IPS DF 19.7 (cell line): Measurements from ENCODE around the gene ENDOG.
"Not testable (repeated sequence)": the region's sequence is repeated elsewhere in the genome, so short reads cannot be mapped to it uniquely, and the experiment has no call there.

ENCODE experiments used
- DNase-seq: peaks from one replicate; pipeline ENCODE4 v3.0.0-alpha.2; 2013; ENCODE audit warnings: low read depth, low spot score

Gene ENDOG

DNA sequence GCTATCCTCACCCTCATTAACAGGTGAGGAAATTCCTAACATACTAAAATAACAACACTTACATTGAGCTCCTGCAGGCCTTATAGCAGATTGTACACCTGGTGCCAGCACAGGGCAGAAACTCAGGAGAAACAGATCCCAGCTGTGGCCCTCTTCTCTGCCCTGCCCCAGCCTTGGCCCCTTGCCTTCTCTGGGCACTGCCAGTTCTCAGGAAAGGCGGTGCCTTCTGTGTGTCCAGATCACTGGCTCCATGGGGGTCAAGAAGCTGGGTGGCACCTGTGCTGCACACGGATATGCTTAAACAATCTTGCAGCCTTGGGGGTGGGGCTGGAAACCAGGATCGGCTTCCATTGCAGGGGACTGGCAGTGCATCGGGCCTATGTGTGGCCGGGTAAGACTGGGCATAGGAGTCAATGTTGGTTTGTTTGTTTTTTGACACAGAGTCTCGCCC, 44.1 kb downstream of the ENDOG start:
- DNase-seq, result no peak

DNA sequence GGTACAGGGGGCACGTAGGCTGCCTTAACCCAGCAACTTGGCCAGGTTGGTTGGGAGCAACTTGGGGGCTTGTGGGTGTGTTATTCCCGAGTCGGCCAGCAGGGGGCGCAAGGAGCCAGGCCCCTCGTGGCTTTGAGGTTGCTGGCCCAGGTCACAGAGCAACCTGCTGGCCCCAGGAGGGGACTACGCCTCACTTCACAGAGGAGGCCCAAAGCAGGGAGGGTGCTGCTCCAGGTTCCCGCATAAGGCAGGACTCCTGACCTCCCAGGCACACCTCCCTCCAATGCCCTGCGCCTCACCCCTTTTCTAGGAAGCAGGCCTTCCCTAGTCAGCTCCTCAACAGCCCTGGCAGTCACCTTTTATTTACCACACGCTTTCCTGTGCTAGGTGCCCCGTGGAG, 45.3 kb downstream of the ENDOG start:
- peak; percentile 75 for DNase-seq

DNA sequence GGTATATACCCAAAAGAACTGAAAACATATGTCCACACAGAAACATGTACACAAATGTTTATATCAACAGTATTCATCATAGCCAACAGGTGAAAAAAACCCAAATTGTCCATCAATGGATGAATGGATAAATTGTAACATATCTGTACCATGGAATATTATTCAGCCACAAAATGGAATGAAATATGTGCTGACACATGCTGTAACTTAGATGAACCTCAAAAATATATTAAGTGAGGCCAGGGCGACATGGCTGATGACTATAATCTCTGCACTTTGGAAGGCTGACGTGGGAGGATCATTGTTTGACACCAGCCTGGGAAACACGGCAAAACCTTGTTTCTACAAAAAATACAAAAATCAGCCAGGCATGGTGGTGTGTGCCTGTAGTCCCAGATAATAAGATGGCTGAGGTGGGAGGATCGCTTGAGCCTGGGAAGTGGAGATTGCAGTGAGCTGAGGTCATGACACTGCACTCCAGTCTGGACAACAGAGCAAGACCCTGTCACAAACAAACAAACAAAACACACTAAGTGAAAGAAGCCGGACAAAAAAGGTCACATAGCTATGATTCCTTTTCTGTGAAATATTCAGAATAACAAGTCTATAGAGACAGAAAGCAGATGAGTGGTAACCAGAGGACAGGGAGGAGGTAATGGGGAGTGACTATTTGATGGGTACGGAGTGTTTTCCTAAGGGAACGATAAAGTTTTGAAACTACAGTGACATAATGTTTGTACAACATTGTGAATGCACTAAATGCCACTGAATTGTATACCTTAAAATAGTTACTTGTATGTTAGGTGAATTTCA, 52.0 kb downstream of the ENDOG start:
- no peak for DNase-seq

GRCh38 chr9:128870941-128871265, 52.6 kb downstream of the ENDOG start:
- not testable (repeated sequence) for DNase-seq
